ENCODE results near the gene OR1L8. TPM values are rescaled to one million over a fixed set of nuclear protein-coding genes. Genes with fewer than 3 reads are reported as not detected.
A peak's percentile ranks its signal among the peaks of the same experiment; 100 is the strongest.

OR1L8 gene
- total RNA-seq, 1 experiment from 2014 or later = not detected

DNA sequence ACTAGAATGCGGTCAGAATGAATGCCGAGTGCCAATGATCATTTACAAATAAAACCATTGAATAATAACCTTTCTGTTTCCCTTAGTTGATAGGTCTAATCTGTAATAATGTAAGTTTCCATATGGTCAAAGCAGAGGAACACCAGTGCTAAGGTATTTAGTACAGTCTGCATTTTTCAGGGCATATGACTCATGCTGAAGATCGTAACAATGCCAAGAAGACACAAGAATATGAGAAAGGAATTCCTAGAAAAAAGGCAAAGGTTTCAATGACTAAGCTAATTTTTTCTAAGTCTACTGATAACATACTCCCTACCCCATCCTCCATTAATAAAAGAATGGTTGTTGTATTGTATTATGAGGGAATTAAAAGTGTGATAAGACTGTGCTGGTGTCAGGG lies 2.8 kb downstream of the OR1L8 start:
- no TSS peak for BruUV-seq (replicated peaks)
- Histone ChIP-seq H3K27ac (ENCODE audit: low read length) (no peak overlapping the region), H3K36me3 (ENCODE audit: low read depth, low read length) (no peaks in the 10 kb centered on the region), H3K4me3 (ENCODE audit: low read length) (no peak overlapping the region), H3K9ac (ENCODE audit: low read length) (no peak overlapping the region), H3K27me3 (ENCODE audit: low read length) (no peaks in the 10 kb centered on the region), H2AFZ (ENCODE audit: low read length) (no peak overlapping the region), H3K79me2 (ENCODE audit: low read length) (no peaks in the 10 kb centered on the region), H4K20me1 (ENCODE audit: low read length) (no peaks in the 10 kb centered on the region), H3K4me2 (ENCODE audit: low read length) (0 out of 2 replicates have a peak overlapping the region, but pooled peaks have one; percentile 20), H3F3A (ENCODE audit: low read length, unreplicated experiment) (no peaks in the 10 kb centered on the region), H3K9me2 (replicated peaks; ENCODE audit: low read length) (no peaks in the 10 kb centered on the region), H3K9me3 (ENCODE audit: low read length) (no peaks in the 10 kb centered on the region), H3K4me1 (ENCODE audit: insufficient read depth, low read length) (peaks cover 10% of the 10 kb centered on the region)
- DNase-seq = peak; percentile 74
- intact Hi-C loops (cut with micrococcal nuclease) = no loop called here
- TF ChIP-seq, protein P1, sequence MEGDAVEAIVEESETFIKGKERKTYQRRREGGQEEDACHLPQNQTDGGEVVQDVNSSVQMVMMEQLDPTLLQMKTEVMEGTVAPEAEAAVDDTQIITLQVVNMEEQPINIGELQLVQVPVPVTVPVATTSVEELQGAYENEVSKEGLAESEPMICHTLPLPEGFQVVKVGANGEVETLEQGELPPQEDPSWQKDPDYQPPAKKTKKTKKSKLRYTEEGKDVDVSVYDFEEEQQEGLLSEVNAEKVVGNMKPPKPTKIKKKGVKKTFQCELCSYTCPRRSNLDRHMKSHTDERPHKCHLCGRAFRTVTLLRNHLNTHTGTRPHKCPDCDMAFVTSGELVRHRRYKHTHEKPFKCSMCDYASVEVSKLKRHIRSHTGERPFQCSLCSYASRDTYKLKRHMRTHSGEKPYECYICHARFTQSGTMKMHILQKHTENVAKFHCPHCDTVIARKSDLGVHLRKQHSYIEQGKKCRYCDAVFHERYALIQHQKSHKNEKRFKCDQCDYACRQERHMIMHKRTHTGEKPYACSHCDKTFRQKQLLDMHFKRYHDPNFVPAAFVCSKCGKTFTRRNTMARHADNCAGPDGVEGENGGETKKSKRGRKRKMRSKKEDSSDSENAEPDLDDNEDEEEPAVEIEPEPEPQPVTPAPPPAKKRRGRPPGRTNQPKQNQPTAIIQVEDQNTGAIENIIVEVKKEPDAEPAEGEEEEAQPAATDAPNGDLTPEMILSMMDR (conservative IDR thresholded peaks at IDR 0.05; ENCODE audit: low read depth, low read length) = no peak
- TF ChIP-seq EZH2phosphoT487 (IDR thresholded peaks at IDR 0.05; ENCODE audit: borderline replicate concordance, low read length) (no peak), EZH2 (IDR thresholded peaks at IDR 0.05; ENCODE audit: low read length, unreplicated experiment) (no peak)
- ChIA-PET POLR2A (ENCODE audit: unreplicated experiment) (no interaction called here), CTCF (no interaction called here)
- no peak for ATAC-seq

DNA sequence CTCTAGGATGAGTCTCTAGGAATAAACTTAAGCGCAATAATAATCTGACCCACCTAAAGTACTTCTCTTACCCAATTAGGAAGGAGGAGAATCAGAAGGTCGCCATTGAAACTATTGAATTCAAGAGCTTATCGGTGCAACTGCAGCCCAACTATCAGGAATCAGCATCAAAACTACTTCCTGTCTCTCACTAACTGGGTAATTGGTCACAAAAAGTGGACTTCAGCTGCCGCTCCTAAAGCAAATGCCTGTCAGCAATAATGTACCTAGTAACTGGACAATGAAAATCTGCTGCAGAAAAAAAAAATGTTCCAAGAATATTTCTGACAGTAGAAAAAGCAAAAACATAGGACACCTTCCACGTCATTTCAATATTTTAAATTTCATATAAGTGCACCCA lies 3.3 kb downstream of the OR1L8 start:
- no peaks in the 10 kb centered on the region for H3K36me3 ChIP-seq (ENCODE audit: low read depth, low read length)
- no peak overlapping the region for H3K27ac ChIP-seq (ENCODE audit: low read length)
- intact Hi-C loops (cut with micrococcal nuclease) = no loop called here
- H3K4me3 ChIP-seq (ENCODE audit: low read length) = no peak overlapping the region
- no peaks in the 10 kb centered on the region for H3K9me2 ChIP-seq (replicated peaks; ENCODE audit: low read length)
- BruUV-seq (replicated peaks) = no TSS peak
- H3K4me1 ChIP-seq (ENCODE audit: insufficient read depth, low read length) = peaks cover 10% of the 10 kb centered on the region
- no peak overlapping the region for H2AFZ ChIP-seq (ENCODE audit: low read length)
- no peaks in the 10 kb centered on the region for H3F3A ChIP-seq (ENCODE audit: low read length, unreplicated experiment)
- H3K79me2 ChIP-seq (ENCODE audit: low read length) = no peaks in the 10 kb centered on the region
- no peak for DNase-seq
- no peaks in the 10 kb centered on the region for H3K9me3 ChIP-seq (ENCODE audit: low read length)
- no peaks in the 10 kb centered on the region for H4K20me1 ChIP-seq (ENCODE audit: low read length)
- H3K9ac ChIP-seq (ENCODE audit: low read length) = no peak overlapping the region
- TF ChIP-seq EZH2 (IDR thresholded peaks at IDR 0.05; ENCODE audit: low read length, unreplicated experiment) (no peak), EZH2phosphoT487 (IDR thresholded peaks at IDR 0.05; ENCODE audit: borderline replicate concordance, low read length) (no peak)
- TF ChIP-seq, protein P1 (conservative IDR thresholded peaks at IDR 0.05; ENCODE audit: low read depth, low read length) = no peak
- ATAC-seq = no peak
- H3K4me2 ChIP-seq (ENCODE audit: low read length) = 0 out of 2 replicates have a peak overlapping the region, but pooled peaks have one; percentile 20
- no peaks in the 10 kb centered on the region for H3K27me3 ChIP-seq (ENCODE audit: low read length)
- ChIA-PET CTCF (no interaction called here), POLR2A (ENCODE audit: unreplicated experiment) (no interaction called here)

DNA sequence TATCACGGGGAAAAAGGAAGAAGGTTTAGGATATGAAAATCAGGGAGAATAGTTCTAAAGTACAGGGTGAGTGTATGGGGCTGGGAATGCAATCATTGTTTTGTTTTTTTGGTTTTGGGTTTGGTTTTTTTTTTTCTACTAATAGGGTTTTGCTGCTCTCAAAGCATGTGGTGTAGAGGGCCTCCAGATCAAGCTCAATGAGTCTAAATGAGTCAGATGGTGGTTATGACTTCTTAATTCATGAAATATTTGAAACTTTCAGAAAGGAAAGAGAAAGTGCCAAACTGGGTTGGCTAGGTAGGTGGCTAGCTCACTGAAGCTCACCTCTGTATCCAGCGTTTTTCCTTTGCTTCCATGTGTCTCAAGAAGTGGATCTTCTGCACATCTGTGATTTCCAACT lies 10.7 kb downstream of the OR1L8 start:
- no peak overlapping the region for H3K4me2 ChIP-seq (ENCODE audit: low read length)
- no TSS peak for BruUV-seq (replicated peaks)
- H3K9ac ChIP-seq (ENCODE audit: low read length) = no peak overlapping the region

More for the DNA sequence above, 10.7 kb downstream of the OR1L8 start:
- Histone ChIP-seq H3K9me2 (replicated peaks; ENCODE audit: low read length) (no peaks in the 10 kb centered on the region), H3K9me3 (ENCODE audit: low read length) (no peaks in the 10 kb centered on the region), H3K36me3 (ENCODE audit: low read depth, low read length) (no peaks in the 10 kb centered on the region), H4K20me1 (ENCODE audit: low read length) (no peaks in the 10 kb centered on the region), H2AFZ (ENCODE audit: low read length) (no peak overlapping the region), H3K79me2 (ENCODE audit: low read length) (no peaks in the 10 kb centered on the region), H3K27me3 (ENCODE audit: low read length) (peaks cover 8% of the 10 kb centered on the region; the same call in 1 of the 2 replicates), H3K4me1 (ENCODE audit: insufficient read depth, low read length) (no peaks in the 10 kb centered on the region), H3F3A (ENCODE audit: low read length, unreplicated experiment) (no peaks in the 10 kb centered on the region), H3K27ac (ENCODE audit: low read length) (no peak overlapping the region), H3K4me3 (ENCODE audit: low read length) (no peak overlapping the region)
- intact Hi-C loops (cut with micrococcal nuclease) = no loop called here
- ChIA-PET CTCF (interaction anchor here (0.6 kb wide), 1 partner anchor 73 kb away, joined by 3 read pairs; no protein-coding TSS in a partner anchor), POLR2A (ENCODE audit: unreplicated experiment) (no interaction called here)
- TF ChIP-seq EZH2 (IDR thresholded peaks at IDR 0.05; ENCODE audit: low read length, unreplicated experiment) (no peak), EZH2phosphoT487 (IDR thresholded peaks at IDR 0.05; ENCODE audit: borderline replicate concordance, low read length) (no peak)
- TF ChIP-seq, protein P1 (conservative IDR thresholded peaks at IDR 0.05; ENCODE audit: low read depth, low read length) = no peak
- ATAC-seq (no peak), DNase-seq (no peak)
